SIG-M5 (cell line): ENCODE results near the gene ANXA2.

ENCODE experiments used
- DNase-seq: peaks from one replicate; lab custom pipeline; 2025; lab: John Stamatoyannopoulos, UW

The ANXA2 gene

GRCh38 chr15:60389261-60390077 lies 8.3 kb downstream of the ANXA2 start:
- no peak for DNase-seq

GRCh38 chr15:60387321-60387720 lies 10.5 kb downstream of the ANXA2 start:
- no peak for DNase-seq

GRCh38 chr15:60386615-60387014 lies 11.2 kb downstream of the ANXA2 start:
- DNase-seq = no peak

- DNase-seq = no peak
These were observed 11.9 kb downstream of the ANXA2 start for GRCh38 chr15:60385620-60386552.

GRCh38 chr15:60384526-60385126 lies 13.2 kb downstream of the ANXA2 start:
- no peak for DNase-seq

GRCh38 chr15:60384053-60384452 lies 13.7 kb downstream of the ANXA2 start:
- DNase-seq = no peak

GRCh38 chr15:60382773-60383674 lies 14.8 kb downstream of the ANXA2 start:
- no peak for DNase-seq

- DNase-seq = no peak
These were observed 16.5 kb downstream of the ANXA2 start for GRCh38 chr15:60381148-60381788.

GRCh38 chr15:60379525-60380274 lies 18.1 kb downstream of the ANXA2 start:
- no peak for DNase-seq

- no peak for DNase-seq
These were observed 18.6 kb downstream of the ANXA2 start for GRCh38 chr15:60379185-60379524.

GRCh38 chr15:60376677-60377095 lies 21.1 kb downstream of the ANXA2 start:
- DNase-seq = no peak

GRCh38 chr15:60375306-60375705 lies 22.5 kb downstream of the ANXA2 start:
- no peak for DNase-seq

- DNase-seq = no peak
These were observed 23.1 kb downstream of the ANXA2 start for GRCh38 chr15:60374628-60375081.

- DNase-seq = no peak
These were observed 23.6 kb downstream of the ANXA2 start for GRCh38 chr15:60374209-60374608.

GRCh38 chr15:60373745-60374144 lies 24.0 kb downstream of the ANXA2 start:
- no peak for DNase-seq

GRCh38 chr15:60373327-60373726 lies 24.5 kb downstream of the ANXA2 start:
- no peak for DNase-seq

- DNase-seq = no peak
These were observed 25.0 kb downstream of the ANXA2 start for GRCh38 chr15:60372756-60373155.

- DNase-seq = no peak
These were observed 25.6 kb downstream of the ANXA2 start for GRCh38 chr15:60372227-60372626.

GRCh38 chr15:60371175-60372051 lies 26.4 kb downstream of the ANXA2 start:
- DNase-seq = no peak

- no peak for DNase-seq
These were observed 27.0 kb downstream of the ANXA2 start for GRCh38 chr15:60370869-60371136.
